Activated CD4-positive, alpha-beta T cell treated with anti-CD3 and anti-CD28 coated beads for 36 hours (primary cell): ENCODE measurements around the gene ABT1. TPM values are rescaled to one million over a fixed set of nuclear protein-coding genes. Genes with fewer than 3 reads are reported as not detected.

ENCODE experiments used
- ATAC-seq: fragments of 200-7000 bp; cut with Tn5 transposase; one replicate; pipeline ENCODE4 v1.10.0; 2021; ENCODE audit warnings: mild to moderate bottlenecking, moderate library complexity
- CTCF ChIA-PET: fragments of 350-600 bp; sonication (Branson Sonifier 250); formaldehyde crosslinking; loops from one replicate; lab custom pipeline; 2021; ENCODE audit warnings: antibody characterized with exemption; lab: Charles Lee
- POLR2A ChIA-PET: fragments of 350-600 bp; sonication (Branson Sonifier 250); formaldehyde crosslinking; loops from one replicate; lab custom pipeline; 2021; ENCODE audit warnings: antibody characterized with exemption, inconsistent platforms; lab: Charles Lee
- DNase-seq: peaks from one replicate; pipeline ENCODE4 v3.0.0-alpha.2; 2020
- H3K27ac Mint-ChIP-seq: one replicate; pipeline ENCODE4 v1.8.0; 2021; ENCODE audit warnings: mixed read lengths
- H3K27me3 Mint-ChIP-seq: one replicate; pipeline ENCODE4 v1.8.0; 2021; ENCODE audit warnings: mixed read lengths
- H3K36me3 Mint-ChIP-seq: one replicate; pipeline ENCODE4 v1.8.0; 2021; ENCODE audit warnings: low read depth, mixed read lengths
- H3K4me1 Mint-ChIP-seq: one replicate; pipeline ENCODE4 v1.8.0; 2021; ENCODE audit warnings: mixed read lengths
- H3K4me3 Mint-ChIP-seq: one replicate; pipeline ENCODE4 v1.8.0; 2021; ENCODE audit warnings: mild to moderate bottlenecking, moderate library complexity, mixed read lengths
- H3K9me3 Mint-ChIP-seq: one replicate; pipeline ENCODE4 v1.8.0; 2021; ENCODE audit warnings: low read depth, mixed read lengths
- intact Hi-C, 2 experiments: fragments of 100-400 bp; cut with DNase I in 1 of 2; cut with micrococcal nuclease in 1 of 2; formaldehyde crosslinking; loops; one replicate each; pipeline versions ENCODE4 v1.14.2 to v1.15.1; 2022 to 2024; cut with DNase I, micrococcal nuclease
- total RNA-seq, 2 experiments: library from RNA; stranded (reverse); gene quantifications; one replicate each; pipeline ENCODE4 v1.2.3, GENCODE V29; 2021

The ABT1 gene
- total RNA-seq, 2 experiments from 2014 or later = 21.5 to 24.9 TPM

DNA sequence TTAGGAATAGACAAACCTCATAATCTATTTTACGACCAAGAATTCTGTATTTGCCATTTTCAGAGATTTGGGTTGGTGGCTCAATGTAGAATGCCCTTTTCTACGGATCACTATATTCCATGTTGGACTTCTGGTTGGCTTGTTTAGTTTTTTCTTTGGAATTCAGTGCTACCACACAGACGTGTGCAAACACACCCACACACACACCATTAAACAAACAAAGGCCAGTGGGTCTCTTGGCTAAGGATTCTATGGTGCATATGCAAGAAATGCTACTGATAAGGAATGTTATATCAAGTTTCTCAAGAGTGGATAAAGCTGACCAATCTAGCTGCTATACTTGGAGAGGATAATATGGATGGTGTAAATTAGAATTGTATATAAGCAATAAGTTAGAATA is 8.0 kb downstream of the ABT1 start:
- no peaks in the 10 kb centered on the region for H3K9me3 Mint-ChIP-seq
- ChIA-PET CTCF (interaction anchor here (0.6 kb wide), 2 partner anchors 9 to 26 kb away, joined by 3 read pairs; no protein-coding TSS in a partner anchor), POLR2A (no interaction called here)
- no peak overlapping the region for H3K4me3 Mint-ChIP-seq
- DNase-seq (no peak), ATAC-seq (no peak)
- no peaks in the 10 kb centered on the region for H3K36me3 Mint-ChIP-seq
- peaks cover 45% of the 10 kb centered on the region for H3K4me1 Mint-ChIP-seq
- no peak overlapping the region for H3K27ac Mint-ChIP-seq
- no peaks in the 10 kb centered on the region for H3K27me3 Mint-ChIP-seq
- intact Hi-C loops = no loop called here

DNA sequence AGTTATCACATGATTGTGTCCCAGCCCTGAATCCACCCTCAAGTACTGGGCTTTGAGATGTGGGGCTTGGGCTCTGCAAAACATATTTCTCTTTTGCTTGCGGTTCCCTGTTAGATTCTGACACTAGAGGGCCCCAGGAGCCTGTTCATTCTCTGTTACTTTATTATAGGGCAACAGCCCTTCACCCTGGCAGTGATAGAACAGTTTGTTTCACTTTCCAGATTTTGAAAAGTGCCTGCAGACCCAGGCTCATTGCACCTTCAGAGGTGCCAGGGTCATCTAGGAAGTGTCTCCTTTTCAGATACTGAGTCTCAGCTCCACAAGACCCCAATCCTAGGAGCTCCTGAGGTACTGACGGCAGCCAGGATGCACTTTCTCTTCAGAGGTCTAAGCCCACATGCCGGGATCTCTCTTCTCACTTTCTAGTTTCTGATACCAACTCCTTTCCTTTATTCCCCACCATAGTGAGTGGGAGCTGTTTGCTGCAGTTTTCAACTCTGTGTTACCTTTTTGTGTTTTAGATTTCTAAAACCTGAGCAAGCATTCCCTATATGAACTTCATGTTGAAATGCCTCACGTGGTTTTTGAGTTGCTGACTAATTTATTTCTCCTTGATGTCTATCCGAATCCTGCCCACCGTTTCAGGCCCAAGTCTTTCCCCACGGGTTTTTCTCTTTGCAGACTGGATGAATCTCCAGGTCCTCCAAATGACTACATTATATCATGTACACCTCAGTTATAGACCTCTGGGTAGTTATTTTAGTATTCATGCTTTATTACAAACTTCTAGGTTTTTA is 10.9 kb downstream of the ABT1 start:
- CTCF ChIA-PET = interaction anchor here (0.7 to 1.6 kb wide), 3 partner anchors 11 to 535 kb away, joined by 3 to 5 read pairs (median 4); no protein-coding TSS in a partner anchor
- H3K4me3 Mint-ChIP-seq = peak overlapping the region; percentile 50
- DNase-seq = peak; percentile 74
- H3K27ac Mint-ChIP-seq = peak overlapping the region; percentile 59
- POLR2A ChIA-PET = no interaction called here
- H3K36me3 Mint-ChIP-seq = no peaks in the 10 kb centered on the region
- ATAC-seq = peak; percentile 91
- H3K27me3 Mint-ChIP-seq = no peaks in the 10 kb centered on the region
- no peaks in the 10 kb centered on the region for H3K9me3 Mint-ChIP-seq
- H3K4me1 Mint-ChIP-seq = peaks cover 26% of the 10 kb centered on the region
- intact Hi-C loops = loop anchor here (1.0 to 2.0 kb wide), 2 partner anchors 472 to 519 kb away; no protein-coding TSS in a partner anchor

DNA sequence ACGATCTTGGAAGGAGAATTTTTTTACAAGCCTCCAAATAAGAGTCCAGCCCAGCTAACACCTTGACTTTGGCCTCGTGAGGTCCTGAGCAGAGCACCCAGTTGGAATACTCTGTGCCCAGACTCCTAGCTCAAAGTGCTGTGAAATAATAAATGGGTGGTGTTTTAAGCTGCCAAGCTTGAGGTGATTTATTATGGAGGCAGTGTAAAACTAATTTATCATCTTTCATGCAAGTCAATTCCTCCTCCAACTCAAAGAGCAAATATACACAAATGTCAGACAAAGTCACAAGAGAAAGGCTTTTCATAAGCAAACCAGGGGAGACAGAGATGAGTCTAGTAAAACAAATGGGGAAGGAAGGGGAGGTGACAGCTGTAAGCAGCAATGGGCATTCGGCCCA is 12.7 kb downstream of the ABT1 start:
- Mint-ChIP-seq H3K27me3 (peaks cover 9% of the 10 kb centered on the region), H3K27ac (no peak overlapping the region), H3K4me1 (peaks cover 24% of the 10 kb centered on the region), H3K36me3 (no peaks in the 10 kb centered on the region), H3K4me3 (no peak overlapping the region), H3K9me3 (no peaks in the 10 kb centered on the region)
- no peak for DNase-seq
- POLR2A ChIA-PET = no interaction called here
- ATAC-seq = no peak
- CTCF ChIA-PET = no interaction called here
- intact Hi-C loops = no loop called here

DNA sequence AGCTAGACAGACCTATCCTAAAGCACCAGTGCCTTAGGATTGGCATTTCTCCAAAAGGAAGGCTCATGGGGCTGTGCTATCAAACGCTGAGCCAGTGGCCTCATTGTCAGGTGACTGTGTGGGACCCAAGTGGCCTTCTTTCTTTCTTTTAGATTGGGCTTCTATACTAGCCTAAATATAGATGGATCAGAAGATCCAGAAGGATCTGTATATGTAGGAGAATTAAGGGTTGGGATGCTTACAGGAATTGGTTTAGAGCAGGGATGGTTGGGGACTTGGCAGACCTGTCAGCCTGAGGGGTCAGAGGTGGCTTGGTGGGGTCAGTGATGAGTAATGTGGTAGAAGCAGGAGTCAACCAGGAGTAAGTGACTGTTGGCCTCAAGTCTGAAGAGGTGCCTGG is 14.8 kb downstream of the ABT1 start:
- H3K4me3 Mint-ChIP-seq = no peak overlapping the region
- POLR2A ChIA-PET = no interaction called here
- H3K27ac Mint-ChIP-seq = no peak overlapping the region
- intact Hi-C loops = loop anchor here in 1 of 2 experiments (5.0 kb wide), 1 partner anchor 486 kb away; no protein-coding TSS in a partner anchor
- H3K36me3 Mint-ChIP-seq = no peaks in the 10 kb centered on the region
- DNase-seq (no peak), ATAC-seq (no peak)
- peaks cover 22% of the 10 kb centered on the region for H3K27me3 Mint-ChIP-seq
- CTCF ChIA-PET = interaction anchor here (0.6 kb wide), 1 partner anchor 48 kb away, joined by 3 read pairs; no protein-coding TSS in a partner anchor
- H3K9me3 Mint-ChIP-seq = no peaks in the 10 kb centered on the region
- peaks cover 27% of the 10 kb centered on the region for H3K4me1 Mint-ChIP-seq

DNA sequence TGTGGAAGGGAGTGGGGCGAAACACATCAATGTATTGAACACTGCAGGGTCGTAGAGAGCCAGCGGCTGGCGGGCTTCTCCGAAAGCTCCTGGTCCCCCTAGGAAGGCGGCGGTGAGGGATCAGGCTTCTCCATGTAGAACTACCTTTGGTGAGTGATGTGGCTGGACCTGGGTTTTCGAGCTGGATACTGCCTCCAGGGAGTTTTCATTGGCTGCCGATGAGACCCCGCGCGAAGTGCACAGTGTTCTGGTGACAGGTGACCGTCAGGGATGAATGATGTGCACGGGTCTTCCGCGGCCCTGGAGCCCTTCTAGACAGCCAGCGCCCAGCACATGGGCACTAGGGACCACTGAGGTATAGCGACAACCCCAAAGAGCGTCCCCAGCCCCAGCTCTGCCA is 16.4 kb downstream of the ABT1 start:
- H3K36me3 Mint-ChIP-seq = no peaks in the 10 kb centered on the region
- H3K4me1 Mint-ChIP-seq = peaks cover 17% of the 10 kb centered on the region
- intact Hi-C loops = loop anchor here in 1 of 2 experiments (5.0 kb wide), 1 partner anchor 484 kb away; no protein-coding TSS in a partner anchor
- peaks cover 24% of the 10 kb centered on the region for H3K27me3 Mint-ChIP-seq
- POLR2A ChIA-PET = no interaction called here
- CTCF ChIA-PET = interaction anchor here (0.6 to 2.5 kb wide), 3 partner anchors 36 to 285 kb away, joined by 3 to 8 read pairs (median 3); no protein-coding TSS in a partner anchor
- DNase-seq = no peak
- ATAC-seq = no peak
- H3K9me3 Mint-ChIP-seq = no peaks in the 10 kb centered on the region
- no peak overlapping the region for H3K27ac Mint-ChIP-seq
- peak overlapping the region; percentile 67 for H3K4me3 Mint-ChIP-seq

DNA sequence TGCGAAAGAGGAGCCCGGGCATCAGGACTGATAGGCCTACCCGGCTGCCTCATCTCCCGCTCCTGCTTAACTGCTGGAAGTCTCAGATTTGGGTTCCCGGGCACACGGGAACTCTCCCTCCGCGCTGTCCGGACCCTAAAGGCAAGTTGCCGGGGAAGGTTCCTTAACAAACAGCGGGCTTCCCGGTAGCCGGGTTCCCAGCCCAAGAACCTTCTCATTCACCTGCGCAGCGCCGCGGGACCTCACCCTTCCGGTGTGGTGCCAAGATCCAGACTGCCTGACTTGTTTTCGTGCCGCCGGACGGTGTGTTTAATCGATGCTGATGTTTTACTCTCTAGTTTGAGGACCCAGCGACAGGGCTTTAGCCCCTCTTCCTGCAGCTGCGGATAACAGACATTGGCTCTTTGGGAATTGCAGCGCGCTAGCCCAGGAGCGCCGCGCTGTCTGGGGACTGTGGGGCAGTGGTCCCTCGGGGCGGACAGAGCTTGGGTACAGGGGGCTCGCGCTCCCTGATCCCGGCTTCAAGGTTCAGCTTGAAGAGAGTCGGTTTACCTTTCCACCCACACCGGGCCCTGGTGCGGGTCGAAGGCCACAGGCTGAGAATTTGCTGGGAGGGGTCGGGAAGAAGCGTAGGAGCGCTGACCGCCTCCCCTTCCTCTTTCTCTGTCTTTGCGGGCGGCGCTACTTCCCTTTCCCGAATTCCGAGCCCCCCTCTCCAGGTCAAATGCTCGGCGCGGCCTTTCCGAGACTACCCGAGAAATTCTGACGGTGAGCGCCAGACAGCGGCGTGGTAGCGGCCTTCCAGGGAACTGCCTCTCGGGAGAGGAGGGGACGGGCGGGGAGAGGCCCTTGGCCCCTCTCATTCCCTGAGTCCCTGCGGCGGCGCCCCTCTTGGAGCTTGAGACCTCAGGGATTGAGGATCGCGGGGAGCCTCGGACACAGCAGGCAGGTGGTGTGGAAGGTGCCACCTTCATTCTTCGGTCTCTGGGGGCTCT is 17.2 kb downstream of the ABT1 start:
- peak; percentile 50 for DNase-seq
- no peak overlapping the region for H3K27ac Mint-ChIP-seq
- no peaks in the 10 kb centered on the region for H3K36me3 Mint-ChIP-seq
- ChIA-PET POLR2A (no interaction called here), CTCF (interaction anchor here (0.6 to 2.5 kb wide), 3 partner anchors 9 to 125 kb away, joined by 3 to 8 read pairs (median 3); no protein-coding TSS in a partner anchor)
- no peaks in the 10 kb centered on the region for H3K9me3 Mint-ChIP-seq
- ATAC-seq = peak; percentile 36
- H3K4me3 Mint-ChIP-seq = peak overlapping the region; percentile 67
- H3K4me1 Mint-ChIP-seq = peaks cover 17% of the 10 kb centered on the region
- H3K27me3 Mint-ChIP-seq = peaks cover 24% of the 10 kb centered on the region
- intact Hi-C loops = loop anchor here in 1 of 2 experiments (5.0 kb wide), 1 partner anchor 483 kb away; no protein-coding TSS in a partner anchor

DNA sequence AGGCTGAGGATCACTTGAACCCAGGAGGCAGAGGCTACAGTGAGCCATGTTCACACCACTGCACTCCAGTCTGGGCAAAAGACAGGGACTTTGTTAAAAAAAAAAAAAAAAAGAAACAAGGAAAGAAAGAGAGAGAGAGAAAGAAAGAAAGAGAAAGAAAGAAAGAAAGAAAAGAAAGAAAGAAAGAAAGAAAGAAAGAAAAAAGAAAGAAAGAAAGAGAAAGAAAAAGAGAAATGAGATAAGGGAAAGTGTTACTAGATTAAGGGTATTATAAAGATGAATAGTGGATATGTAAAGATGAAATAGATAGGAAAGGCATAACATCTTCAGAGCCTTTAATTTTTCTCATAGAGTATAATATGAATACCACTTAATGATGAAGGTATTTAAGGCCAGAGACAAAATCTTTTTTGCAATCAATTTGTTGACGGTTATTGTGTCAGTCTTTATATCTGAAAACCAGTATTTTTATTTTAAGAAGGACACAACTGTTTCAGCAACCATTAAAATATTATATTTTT is 26.6 kb downstream of the ABT1 start:
- peaks cover 7% of the 10 kb centered on the region for H3K9me3 Mint-ChIP-seq
- ChIA-PET POLR2A (interaction anchor here (0.6 kb wide), 1 partner anchor 40 kb away, joined by 4 read pairs; no protein-coding TSS in a partner anchor), CTCF (interaction anchor here (1.3 kb wide), 1 partner anchor 9 kb away, joined by 3 read pairs; no protein-coding TSS in a partner anchor)
- ATAC-seq (no peak), DNase-seq (no peak)
- H3K27me3 Mint-ChIP-seq = peaks cover 8% of the 10 kb centered on the region
- H3K4me1 Mint-ChIP-seq = no peaks in the 10 kb centered on the region
- no peak overlapping the region for H3K4me3 Mint-ChIP-seq
- intact Hi-C loops = no loop called here
- no peaks in the 10 kb centered on the region for H3K36me3 Mint-ChIP-seq
- no peak overlapping the region for H3K27ac Mint-ChIP-seq

DNA sequence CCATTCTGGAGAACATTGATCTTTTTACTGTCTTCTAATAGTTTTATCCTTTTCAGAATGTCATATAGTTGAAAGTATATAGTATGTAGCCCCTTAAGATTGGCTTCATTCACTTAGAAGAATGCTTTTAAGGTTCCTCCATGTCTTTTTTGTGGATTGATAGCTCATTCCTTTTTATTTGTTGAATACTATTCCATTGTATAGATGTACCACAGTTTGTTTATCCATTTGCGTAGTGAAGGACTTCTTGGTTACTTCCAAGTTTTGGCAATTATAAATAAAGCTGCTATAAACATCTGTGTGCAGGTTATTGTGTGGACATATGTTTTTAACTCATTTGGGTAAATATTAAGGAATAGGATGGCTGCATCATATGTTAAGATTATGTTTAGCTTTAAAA is 27.8 kb downstream of the ABT1 start:
- DNase-seq = no peak

DNA sequence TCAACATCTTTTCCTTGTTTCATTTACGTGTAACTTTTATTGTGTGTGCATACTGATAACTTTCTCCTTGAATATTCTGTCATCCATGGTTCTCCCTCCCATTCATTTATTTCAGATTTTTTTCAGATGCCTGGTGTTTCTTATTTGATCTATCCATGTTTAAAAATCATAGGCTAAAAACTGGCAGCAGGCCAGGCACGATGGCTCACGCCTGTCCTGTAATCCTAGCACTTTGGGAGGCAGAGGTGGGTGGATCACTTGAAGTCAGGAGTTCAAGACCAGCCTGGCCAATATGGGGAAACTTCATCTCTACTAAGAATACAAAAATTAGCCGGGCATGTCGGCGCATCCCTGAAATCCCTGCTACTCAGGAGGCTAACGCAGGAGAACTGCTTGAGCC is 31.1 kb downstream of the ABT1 start:
- H3K9me3 Mint-ChIP-seq = peaks cover 7% of the 10 kb centered on the region
- no peaks in the 10 kb centered on the region for H3K36me3 Mint-ChIP-seq
- DNase-seq (no peak), ATAC-seq (no peak)
- intact Hi-C loops = no loop called here
- peaks cover 6% of the 10 kb centered on the region for H3K27me3 Mint-ChIP-seq
- H3K4me3 Mint-ChIP-seq = no peak overlapping the region
- ChIA-PET POLR2A (no interaction called here), CTCF (interaction anchor here (0.5 kb wide), 1 partner anchor 410 kb away, joined by 3 read pairs; no protein-coding TSS in a partner anchor)
- H3K27ac Mint-ChIP-seq = no peak overlapping the region
- H3K4me1 Mint-ChIP-seq = no peaks in the 10 kb centered on the region

More for the DNA sequence above, 27.8 kb downstream of the ABT1 start:
- Mint-ChIP-seq H3K36me3 (no peaks in the 10 kb centered on the region), H3K4me1 (no peaks in the 10 kb centered on the region), H3K27me3 (peaks cover 10% of the 10 kb centered on the region), H3K4me3 (no peak overlapping the region), H3K9me3 (peaks cover 7% of the 10 kb centered on the region), H3K27ac (no peak overlapping the region)
- ATAC-seq = no peak
- ChIA-PET POLR2A (no interaction called here), CTCF (interaction anchor here (0.7 kb wide), 1 partner anchor 1140 kb away, joined by 3 read pairs; no protein-coding TSS in a partner anchor)
- intact Hi-C loops = no loop called here

DNA sequence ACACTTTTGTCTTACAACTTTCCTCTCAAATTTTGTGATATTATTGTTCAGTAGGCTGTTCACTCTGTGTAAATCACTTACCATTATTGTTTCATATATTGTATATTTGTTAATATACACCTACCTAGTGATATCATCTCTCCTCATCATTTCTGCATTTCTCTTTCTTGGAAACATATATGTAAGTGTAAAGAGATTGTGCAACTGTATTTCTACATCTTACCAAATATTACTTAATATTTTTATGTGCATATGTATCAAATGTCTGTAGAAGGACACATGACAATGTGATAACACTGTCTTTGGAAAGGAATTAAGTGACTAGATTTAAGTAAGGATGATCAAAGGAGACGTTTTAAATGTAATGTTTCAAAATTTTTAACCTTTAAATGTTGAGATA is 32.6 kb downstream of the ABT1 start:
- POLR2A ChIA-PET = no interaction called here
- Mint-ChIP-seq H3K4me3 (no peak overlapping the region), H3K36me3 (peaks cover 6% of the 10 kb centered on the region), H3K4me1 (no peaks in the 10 kb centered on the region), H3K9me3 (peaks cover 6% of the 10 kb centered on the region), H3K27me3 (peaks cover 6% of the 10 kb centered on the region), H3K27ac (no peak overlapping the region)
- ATAC-seq (no peak), DNase-seq (no peak)
- intact Hi-C loops = no loop called here
- CTCF ChIA-PET = no interaction called here
